H1 (cell line): ENCODE data around the gene FAM170B. TPM values are rescaled to one million over a fixed set of nuclear protein-coding genes. Genes with fewer than 3 reads are reported as not detected.

ENCODE experiments used
- CHD2 ChIP-seq: IDR thresholded peaks from 2 replicates; pipeline ENCODE4 v1.6.1; 2012; ENCODE audit warnings: low read length, improper control_type of control experiment
- CHD7 ChIP-seq: fragments of 300-600 bp; sonication (generic); IDR thresholded peaks from 2 replicates; pipeline ENCODE4 v1.7.1; 2012; ENCODE audit warnings: low read length, moderate library complexity, mild to moderate bottlenecking, inconsistent platforms; ENCODE audit not compliant: insufficient replicate concordance
- CREB1 ChIP-seq: IDR thresholded peaks from 2 replicates; pipeline ENCODE4 v1.6.1; 2012; ENCODE audit warnings: inconsistent platforms
- FOSL1 ChIP-seq: IDR thresholded peaks from 2 replicates; pipeline ENCODE4 v1.6.1; 2011; ENCODE audit warnings: mild to moderate bottlenecking, low read depth, low read length, moderate library complexity; ENCODE audit not compliant: insufficient read depth
- GABPA ChIP-seq: IDR thresholded peaks from 2 replicates; pipeline ENCODE4 v1.6.1; 2011; ENCODE audit warnings: mild to moderate bottlenecking, low read length, moderate library complexity, borderline replicate concordance; ENCODE audit not compliant: insufficient read depth
- GTF2F1 ChIP-seq: IDR thresholded peaks from 2 replicates; pipeline ENCODE4 v1.6.1; 2012; ENCODE audit warnings: low read depth, low read length, improper control_type of control experiment, borderline replicate concordance
- HDAC6 ChIP-seq: IDR thresholded peaks from one replicate; pipeline ENCODE4 v1.7.1; 2012; ENCODE audit warnings: low read depth, mild to moderate bottlenecking, inconsistent platforms, low read length, moderate library complexity
- JUND ChIP-seq: IDR thresholded peaks from 2 replicates; pipeline ENCODE4 v1.6.1; 2011; ENCODE audit warnings: mild to moderate bottlenecking, improper control_type of control experiment, low read length
- POU5F1 ChIP-seq: IDR thresholded peaks from 2 replicates; pipeline ENCODE4 v1.6.1; 2011; ENCODE audit warnings: low read depth, mild to moderate bottlenecking, low read length, moderate library complexity
- RBBP5 ChIP-seq: IDR thresholded peaks from 2 replicates; pipeline ENCODE4 v1.7.1; 2012; ENCODE audit warnings: low read depth, mild to moderate bottlenecking, inconsistent platforms, low read length, moderate library complexity, borderline replicate concordance
- RXRA ChIP-seq: IDR thresholded peaks from 2 replicates; pipeline ENCODE4 v1.6.1; 2011; ENCODE audit warnings: low read depth, mild to moderate bottlenecking, low read length, moderate library complexity; ENCODE audit not compliant: insufficient read depth
- SIX5 ChIP-seq: IDR thresholded peaks from 2 replicates; pipeline ENCODE4 v1.6.1; 2011; ENCODE audit warnings: mild to moderate bottlenecking, low read depth, low read length
- SP2 ChIP-seq: IDR thresholded peaks from 2 replicates; pipeline ENCODE4 v1.6.1; 2012; ENCODE audit warnings: mild to moderate bottlenecking, low read length, inconsistent platforms
- SP4 ChIP-seq: IDR thresholded peaks from 2 replicates; pipeline ENCODE4 v1.6.1; 2012; ENCODE audit warnings: low read length, inconsistent platforms
- polyA plus RNA-seq, 7 experiments: library from polyadenylated mRNA; depleted of rRNA in 3 of 7; stranded (reverse) in 5 of 7; unstranded in 2 of 7; fragments of >200 nt in 5 of 7; fragments of 200-250 nt in 2 of 7; gene quantifications; 1 replicate in 5 of 7; 2 replicates in 1 of 7; 4 replicates in 1 of 7; pipeline versions ENCODE4 v1.2.1 to v1.2.3, GENCODE V29; 2011 to 2013; ENCODE audit warnings: missing spikeins in 2 of 7, mixed read lengths in 2 of 7
- total RNA-seq: library from RNA; stranded (reverse); fragmentation: NEBNext Ultra II Directional; extraction: Animal tissue kit (Norgen Biotek cat#: 25700); gene quantifications from 2 replicates; pipeline ENCODE4 v1.2.1, GENCODE V29; 2021

FAM170B gene
- total and polyA plus RNA-seq, 2 of the 8 experiments (the other 6 are each of a cell fraction or from before 2014, with no cell fraction given) = not detected

- TF ChIP-seq CHD7 (no peak), FOSL1 (no peak), SIX5 (no peak), HDAC6 (no peak), GABPA (no peak), SP2 (no peak), RXRA (no peak), CHD2 (no peak), RBBP5 (no peak), POU5F1 (no peak), CREB1 (no peak), SP4 (no peak), GTF2F1 (no peak), JUND (no peak)
Measured at GRCh38 chr10:49168171-49168540, 34.3 kb upstream of the FAM170B start (continued).
